Measurements from ENCODE around the gene PPP1R37. TPM values are rescaled to one million over a fixed set of nuclear protein-coding genes. Genes with fewer than 3 reads are reported as not detected.

The PPP1R37 gene
- total RNA-seq, 1 experiment from 2014 or later, result 33.6 TPM

GRCh38 chr19:45051929-45052579, 40.9 kb upstream of the PPP1R37 start:
- no peak overlapping the region for H3K56ac ChIP-seq (ENCODE audit: insufficient read length, low read depth, low read length)
- no peak overlapping the region for H2BK12ac ChIP-seq (ENCODE audit: insufficient read length, low read depth, low read length)
- no peaks in the 10 kb centered on the region for H4K20me1 ChIP-seq (ENCODE audit: control insufficient read depth, insufficient read depth, insufficient read length)
- Mint-ChIP-seq H3K9me3 (no peaks in the 10 kb centered on the region; a peak in 1 of 5 replicates), H3K27me3 (ENCODE audit: low read depth) (no peaks in the 10 kb centered on the region), H3K36me3 (ENCODE audit: insufficient read depth in 1 of 3, low read depth in 3 of 3) (peaks cover 23 to 53% (median 51%) of the 10 kb centered on the region in 3 experiments; a peak in 6 of 7 replicates), H3K27ac (peak overlapping the region in 2 of 3 experiments; percentile 10 to 60; a peak in 4 of 7 replicates), H3K4me1 (no peaks in the 10 kb centered on the region; a peak in 2 of 4 replicates), H3K4me3 (no peak overlapping the region; a peak in 1 of 5 replicates)
- H3K79me1 ChIP-seq (ENCODE audit: insufficient read depth, low read depth, low read length, poor library complexity, severe bottlenecking), result no peaks in the 10 kb centered on the region
- H3K4me2 ChIP-seq (ENCODE audit: insufficient read depth, insufficient read length, low read length), result no peak overlapping the region
- no peak for DNase-seq
- H3K14ac ChIP-seq (ENCODE audit: insufficient read depth, low read length), result no peak overlapping the region
- no CpG with 5 or more reads among the region's 9 CpGs for WGBS (ENCODE audit: extremely low coverage, insufficient read length, low lambda C conversion rate)
- no peak overlapping the region for H2AK5ac ChIP-seq (ENCODE audit: insufficient read length, low read length)
- no peak overlapping the region for H3K4ac ChIP-seq (ENCODE audit: low read depth, low read length)
- no peak for TF ChIP-seq CTCF (conservative IDR thresholded peaks at IDR 0.05)
- no peaks in the 10 kb centered on the region for H3K23me2 ChIP-seq (ENCODE audit: insufficient read length, low read depth, low read length, poor library complexity, severe bottlenecking)
- H3K9ac ChIP-seq (ENCODE audit: extremely low read depth, insufficient read length, low read length), result no peak overlapping the region
- no peak overlapping the region for H4K5ac ChIP-seq (ENCODE audit: insufficient read length, low read depth, low read length)
- H3K79me2 ChIP-seq (ENCODE audit: insufficient read depth, low read length), result no peaks in the 10 kb centered on the region; the same call in 1 of the 2 replicates
- H3K4me1 ChIP-seq (ENCODE audit: insufficient read depth, low read length), result no peaks in the 10 kb centered on the region
- no peak overlapping the region for H3T11ph ChIP-seq (ENCODE audit: low read length)
- no peak overlapping the region for H4K91ac ChIP-seq (ENCODE audit: insufficient read length, low read depth, low read length)
- no peak overlapping the region for H3K27ac ChIP-seq (ENCODE audit: insufficient read length, low read depth, low read length)
- H2AFZ ChIP-seq (ENCODE audit: low read length), result no peak overlapping the region
- H3K23ac ChIP-seq (ENCODE audit: insufficient read length, low read depth, low read length), result no peak overlapping the region
- no peaks in the 10 kb centered on the region for H3K27me3 ChIP-seq (ENCODE audit: insufficient read depth, low read length)
- H3K18ac ChIP-seq (ENCODE audit: insufficient read length, low read depth, low read length), result no peak overlapping the region
- no peak overlapping the region for H2BK120ac ChIP-seq (ENCODE audit: low read depth, low read length, poor library complexity, severe bottlenecking)
- H2BK5ac ChIP-seq (ENCODE audit: insufficient read length, low read length), result no peak overlapping the region
- no peak overlapping the region for H4K8ac ChIP-seq (replicated peaks; ENCODE audit: insufficient read length, low read depth, low read length)
- no peaks in the 10 kb centered on the region for H3K9me3 ChIP-seq (ENCODE audit: control insufficient read depth, low read depth, low read length)
- no peak overlapping the region for H2BK20ac ChIP-seq (ENCODE audit: low read depth, low read length, poor library complexity, severe bottlenecking)
- no peak overlapping the region for H2BK15ac ChIP-seq (ENCODE audit: low read depth, low read length)

Measured in H9 (cell line).